ENCODE data around the gene RNU6-7.

RNU6-7 gene

GRCh38 chr14:32186248-32186647 is 15.6 kb upstream of the RNU6-7 start:
- Histone ChIP-seq H3K27ac (no peak overlapping the region), H3K4me3 (IDR thresholded peaks at IDR 0.05; ENCODE audit: insufficient read depth, low read depth, low read length) (no peak overlapping the region), H4K20me1 (ENCODE audit: insufficient read depth) (no peaks in the 10 kb centered on the region), H3K27me3 (ENCODE audit: insufficient read depth, low read depth) (no peaks in the 10 kb centered on the region), H3K9ac (no peak overlapping the region), H3K4me1 (ENCODE audit: low read depth, poor library complexity, severe bottlenecking) (peaks cover 4% of the 10 kb centered on the region), H3K36me3 (ENCODE audit: insufficient read depth) (no peaks in the 10 kb centered on the region), H2AFZ (ENCODE audit: low read depth) (no peak overlapping the region), H3K4me2 (no peak overlapping the region), H3K79me2 (ENCODE audit: insufficient read depth, low read depth) (no peaks in the 10 kb centered on the region)
- TF ChIP-seq, protein P1, sequence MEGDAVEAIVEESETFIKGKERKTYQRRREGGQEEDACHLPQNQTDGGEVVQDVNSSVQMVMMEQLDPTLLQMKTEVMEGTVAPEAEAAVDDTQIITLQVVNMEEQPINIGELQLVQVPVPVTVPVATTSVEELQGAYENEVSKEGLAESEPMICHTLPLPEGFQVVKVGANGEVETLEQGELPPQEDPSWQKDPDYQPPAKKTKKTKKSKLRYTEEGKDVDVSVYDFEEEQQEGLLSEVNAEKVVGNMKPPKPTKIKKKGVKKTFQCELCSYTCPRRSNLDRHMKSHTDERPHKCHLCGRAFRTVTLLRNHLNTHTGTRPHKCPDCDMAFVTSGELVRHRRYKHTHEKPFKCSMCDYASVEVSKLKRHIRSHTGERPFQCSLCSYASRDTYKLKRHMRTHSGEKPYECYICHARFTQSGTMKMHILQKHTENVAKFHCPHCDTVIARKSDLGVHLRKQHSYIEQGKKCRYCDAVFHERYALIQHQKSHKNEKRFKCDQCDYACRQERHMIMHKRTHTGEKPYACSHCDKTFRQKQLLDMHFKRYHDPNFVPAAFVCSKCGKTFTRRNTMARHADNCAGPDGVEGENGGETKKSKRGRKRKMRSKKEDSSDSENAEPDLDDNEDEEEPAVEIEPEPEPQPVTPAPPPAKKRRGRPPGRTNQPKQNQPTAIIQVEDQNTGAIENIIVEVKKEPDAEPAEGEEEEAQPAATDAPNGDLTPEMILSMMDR (conservative IDR thresholded peaks at IDR 0.05; ENCODE audit: low read depth, low read length), result no peak

DNA sequence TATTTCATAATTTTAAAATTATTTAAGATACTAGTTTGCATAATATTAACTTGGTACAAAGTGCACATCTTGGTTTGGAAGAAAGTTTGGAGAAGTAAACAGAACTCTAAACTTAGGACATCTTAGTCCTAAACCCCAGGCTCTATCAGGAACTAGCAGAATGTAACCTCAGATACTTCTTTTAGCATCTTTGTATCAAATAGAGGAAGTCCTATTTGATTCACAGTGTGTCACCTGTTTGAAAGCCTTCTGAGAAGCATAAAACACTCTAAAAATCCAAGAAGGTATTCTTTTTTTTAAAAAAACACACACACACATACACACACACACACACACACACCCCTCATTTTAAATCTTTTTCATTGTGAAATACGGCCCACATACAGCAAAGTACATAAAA is 12.0 kb upstream of the RNU6-7 start:
- no peak overlapping the region for H3K9ac ChIP-seq
- H4K20me1 ChIP-seq (ENCODE audit: insufficient read depth), result no peaks in the 10 kb centered on the region
- no peaks in the 10 kb centered on the region for H3K27me3 ChIP-seq (ENCODE audit: insufficient read depth, low read depth)
- H3K27ac ChIP-seq, result no peak overlapping the region
- no peak overlapping the region for H3K4me3 ChIP-seq (IDR thresholded peaks at IDR 0.05; ENCODE audit: insufficient read depth, low read depth, low read length)
- H3K4me1 ChIP-seq (ENCODE audit: low read depth, poor library complexity, severe bottlenecking), result peaks cover 4% of the 10 kb centered on the region
- H3K4me2 ChIP-seq, result no peak overlapping the region
- TF ChIP-seq, protein P1 (conservative IDR thresholded peaks at IDR 0.05; ENCODE audit: low read depth, low read length), result no peak
- no peak overlapping the region for H2AFZ ChIP-seq (ENCODE audit: low read depth)
- no peaks in the 10 kb centered on the region for H3K79me2 ChIP-seq (ENCODE audit: insufficient read depth, low read depth)
- no peaks in the 10 kb centered on the region for H3K36me3 ChIP-seq (ENCODE audit: insufficient read depth)

DNA sequence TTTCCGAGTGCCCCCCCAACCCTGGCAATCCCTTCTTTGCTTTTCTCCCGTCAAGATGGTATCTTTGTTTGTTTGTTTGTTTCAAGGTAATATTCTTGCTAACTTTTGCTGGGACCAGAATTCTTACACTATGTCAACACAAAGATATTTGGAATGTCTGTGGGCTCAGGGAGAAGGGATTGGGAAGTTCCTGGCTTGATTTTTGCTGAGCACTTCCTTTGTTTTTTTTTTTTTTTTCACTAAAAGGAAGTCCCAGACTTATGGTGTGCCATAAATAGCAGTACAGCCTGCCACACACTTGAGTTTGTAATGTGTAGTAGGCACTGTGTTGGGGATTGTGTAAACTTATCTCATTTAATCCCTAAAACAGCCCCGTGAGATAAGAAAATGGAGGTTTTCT is 11.2 kb upstream of the RNU6-7 start:
- Histone ChIP-seq H3K79me2 (ENCODE audit: insufficient read depth, low read depth) (no peaks in the 10 kb centered on the region), H2AFZ (ENCODE audit: low read depth) (no peak overlapping the region), H3K4me1 (ENCODE audit: low read depth, poor library complexity, severe bottlenecking) (peaks cover 4% of the 10 kb centered on the region), H3K9ac (no peak overlapping the region), H4K20me1 (ENCODE audit: insufficient read depth) (no peaks in the 10 kb centered on the region), H3K36me3 (ENCODE audit: insufficient read depth) (no peaks in the 10 kb centered on the region), H3K4me2 (no peak overlapping the region), H3K4me3 (IDR thresholded peaks at IDR 0.05; ENCODE audit: insufficient read depth, low read depth, low read length) (no peak overlapping the region), H3K27me3 (ENCODE audit: insufficient read depth, low read depth) (no peaks in the 10 kb centered on the region), H3K27ac (no peak overlapping the region)
- TF ChIP-seq, protein P1 (conservative IDR thresholded peaks at IDR 0.05; ENCODE audit: low read depth, low read length), result no peak

DNA sequence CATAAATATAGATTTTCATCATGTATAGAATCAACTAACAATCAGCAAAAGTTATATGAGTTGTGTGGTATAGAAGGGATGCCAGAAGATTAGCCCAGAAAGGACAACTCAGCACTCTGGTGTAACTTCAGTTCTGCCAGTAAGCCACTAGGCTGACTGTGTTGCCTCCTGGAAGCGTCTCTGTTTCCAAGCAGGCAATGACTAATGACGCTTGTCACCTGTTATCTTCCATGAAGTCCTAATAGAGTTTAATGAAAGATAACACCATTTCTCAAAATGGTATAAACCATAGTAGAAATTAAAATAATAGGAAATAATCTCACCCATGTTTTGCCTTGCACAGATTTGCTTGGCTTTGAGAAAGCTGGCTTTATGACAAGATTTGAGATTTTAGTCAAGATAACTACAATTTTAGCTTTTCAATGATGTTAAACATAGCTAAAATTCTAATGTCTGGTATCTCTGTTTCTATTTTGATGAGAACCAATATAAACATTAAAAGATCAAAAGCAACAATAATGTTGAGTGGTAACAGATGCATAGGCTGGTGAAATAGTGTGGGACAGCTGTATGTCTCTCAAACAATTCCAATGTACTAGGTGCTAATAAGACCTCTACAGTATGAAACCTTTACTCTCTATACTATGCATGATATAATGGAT is 9.0 kb upstream of the RNU6-7 start:
- Histone ChIP-seq H4K20me1 (ENCODE audit: insufficient read depth) (no peaks in the 10 kb centered on the region), H3K4me1 (ENCODE audit: low read depth, poor library complexity, severe bottlenecking) (peaks cover 13% of the 10 kb centered on the region), H3K27ac (no peak overlapping the region), H3K36me3 (ENCODE audit: insufficient read depth) (no peaks in the 10 kb centered on the region), H3K4me3 (IDR thresholded peaks at IDR 0.05; ENCODE audit: insufficient read depth, low read depth, low read length) (no peak overlapping the region), H3K27me3 (ENCODE audit: insufficient read depth, low read depth) (no peaks in the 10 kb centered on the region), H2AFZ (ENCODE audit: low read depth) (no peak overlapping the region), H3K79me2 (ENCODE audit: insufficient read depth, low read depth) (no peaks in the 10 kb centered on the region), H3K4me2 (no peak overlapping the region), H3K9ac (no peak overlapping the region)
- TF ChIP-seq, protein P1 (conservative IDR thresholded peaks at IDR 0.05; ENCODE audit: low read depth, low read length), result no peak

Data from KMS-11 (cell line).